Endothelial cell (in vitro differentiated cells): ENCODE results near the gene SCAI. TPM values are rescaled to one million over a fixed set of nuclear protein-coding genes. Genes with fewer than 3 reads are reported as not detected.

Source experiments
- DNase-seq: peaks from one replicate; pipeline ENCODE4 v3.0.0; 2021; ENCODE audit warnings: low spot score
- H3K27ac Mint-ChIP-seq: one replicate; pipeline ENCODE4 v1.8.0; 2021; ENCODE audit warnings: mixed read lengths, inconsistent platforms; ENCODE audit not compliant: unreplicated experiment
- H3K27me3 Mint-ChIP-seq: one replicate; pipeline ENCODE4 v1.8.0; 2021; ENCODE audit warnings: mild to moderate bottlenecking, moderate library complexity, mixed read lengths, inconsistent platforms; ENCODE audit not compliant: unreplicated experiment
- H3K36me3 Mint-ChIP-seq: one replicate; pipeline ENCODE4 v1.8.0; 2021; ENCODE audit warnings: mild to moderate bottlenecking, low read depth, mixed read lengths, inconsistent platforms; ENCODE audit not compliant: unreplicated experiment
- H3K4me1 Mint-ChIP-seq: one replicate; pipeline ENCODE4 v1.8.0; 2021; ENCODE audit warnings: mild to moderate bottlenecking, mixed read lengths, inconsistent platforms; ENCODE audit not compliant: unreplicated experiment
- H3K4me3 Mint-ChIP-seq: one replicate; pipeline ENCODE4 v1.8.0; 2021; ENCODE audit warnings: mild to moderate bottlenecking, mixed read lengths, inconsistent platforms; ENCODE audit not compliant: unreplicated experiment
- H3K9me3 Mint-ChIP-seq: one replicate; pipeline ENCODE4 v1.8.0; 2021; ENCODE audit warnings: mixed read lengths, inconsistent platforms; ENCODE audit not compliant: unreplicated experiment
- total RNA-seq: library from RNA; stranded (reverse); fragmentation: NEBNext Ultra II Directional; extraction: Animal tissue kit (Norgen Biotek cat#: 25700); gene quantifications from one replicate; pipeline ENCODE4 v1.2.1, GENCODE V29; 2021; ENCODE audit not compliant: unreplicated experiment
- TF ChIP-seq, protein P1 (sequence below): fragments of 200-600 bp; sonication (generic); IDR thresholded peaks from one replicate; pipeline ENCODE4 v1.5.0; 2021; ENCODE audit warnings: antibody characterized with exemption; ENCODE audit not compliant: unreplicated experiment

The SCAI gene
- total RNA-seq, 1 donor from 2014 or later: 12.3 TPM

DNA sequence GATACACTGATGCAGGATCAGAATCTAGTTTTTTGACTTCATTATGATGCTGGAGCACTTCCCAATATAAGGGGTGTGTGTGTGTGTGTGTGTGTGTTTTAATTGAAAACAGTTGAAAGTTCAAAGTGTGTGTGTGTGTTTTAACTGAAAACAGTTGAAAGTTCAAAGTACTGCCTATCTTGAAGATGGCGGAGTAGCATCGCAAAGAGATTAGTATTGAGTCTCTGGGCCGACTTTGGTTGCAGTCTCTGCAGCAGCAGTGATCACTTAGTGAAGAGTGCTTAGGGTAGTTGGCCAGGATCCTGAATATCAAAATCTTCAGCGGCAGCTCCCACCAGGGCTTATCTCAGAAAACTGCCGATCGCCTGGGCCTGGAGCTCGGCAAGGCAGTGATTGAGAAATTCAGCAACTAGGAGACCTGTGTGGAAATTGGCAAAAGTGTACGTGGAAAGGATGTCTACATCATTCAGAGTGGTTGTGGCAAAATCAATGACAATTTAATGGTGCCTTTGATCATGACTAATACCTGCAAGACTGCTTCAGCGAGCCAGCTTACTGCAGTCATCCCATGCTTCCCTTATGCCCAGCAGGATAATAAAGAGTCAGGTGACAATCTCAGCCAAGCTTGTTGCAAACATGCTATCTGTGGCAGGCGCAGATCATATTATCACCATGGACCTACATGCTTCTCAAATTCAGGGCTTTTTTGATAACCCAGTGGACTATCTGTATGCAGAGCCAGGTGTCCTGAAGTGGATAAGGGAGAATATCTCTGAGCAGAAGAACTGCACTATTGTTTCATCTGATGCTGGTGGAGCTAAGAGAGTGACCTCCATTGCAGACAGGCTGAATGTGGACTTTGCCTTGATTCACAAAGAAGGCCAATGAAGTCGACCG lies 7.3 kb upstream of the SCAI start:
- Mint-ChIP-seq H3K9me3 (no peaks in the 10 kb centered on the region), H3K4me3 (peak overlapping the region; percentile 73)

DNA sequence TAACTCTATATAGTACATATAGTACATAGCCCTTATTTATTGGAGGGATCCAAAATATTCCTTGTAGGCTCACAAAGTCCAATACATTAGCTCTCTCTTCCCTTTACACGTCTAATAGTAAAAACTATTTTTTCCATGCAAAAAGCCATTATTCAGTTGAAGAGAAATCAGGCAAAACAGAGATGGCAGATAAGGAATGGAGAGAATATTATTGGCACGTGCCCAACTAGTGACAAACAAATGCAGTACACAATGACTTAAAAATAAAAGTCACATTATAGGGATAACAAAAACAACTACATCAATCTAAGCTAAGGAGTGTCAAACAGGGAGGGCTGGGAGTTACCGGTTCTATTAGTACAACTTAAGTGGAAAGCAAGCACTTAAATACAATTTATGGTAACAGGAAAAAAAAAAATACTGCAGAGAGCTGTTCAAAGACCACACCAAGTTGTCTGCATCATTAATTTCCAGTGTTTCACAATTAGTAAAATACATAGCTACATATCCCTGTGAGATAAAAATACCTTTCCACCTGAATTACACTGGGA lies 4.1 kb upstream of the SCAI start:
- Mint-ChIP-seq H3K9me3 (no peaks in the 10 kb centered on the region), H3K27ac (no peak overlapping the region), H3K36me3 (peaks cover 23% of the 10 kb centered on the region), H3K4me3 (no peak overlapping the region), H3K27me3 (peaks cover 6% of the 10 kb centered on the region), H3K4me1 (peaks cover 8% of the 10 kb centered on the region)
- TF ChIP-seq, protein P1, sequence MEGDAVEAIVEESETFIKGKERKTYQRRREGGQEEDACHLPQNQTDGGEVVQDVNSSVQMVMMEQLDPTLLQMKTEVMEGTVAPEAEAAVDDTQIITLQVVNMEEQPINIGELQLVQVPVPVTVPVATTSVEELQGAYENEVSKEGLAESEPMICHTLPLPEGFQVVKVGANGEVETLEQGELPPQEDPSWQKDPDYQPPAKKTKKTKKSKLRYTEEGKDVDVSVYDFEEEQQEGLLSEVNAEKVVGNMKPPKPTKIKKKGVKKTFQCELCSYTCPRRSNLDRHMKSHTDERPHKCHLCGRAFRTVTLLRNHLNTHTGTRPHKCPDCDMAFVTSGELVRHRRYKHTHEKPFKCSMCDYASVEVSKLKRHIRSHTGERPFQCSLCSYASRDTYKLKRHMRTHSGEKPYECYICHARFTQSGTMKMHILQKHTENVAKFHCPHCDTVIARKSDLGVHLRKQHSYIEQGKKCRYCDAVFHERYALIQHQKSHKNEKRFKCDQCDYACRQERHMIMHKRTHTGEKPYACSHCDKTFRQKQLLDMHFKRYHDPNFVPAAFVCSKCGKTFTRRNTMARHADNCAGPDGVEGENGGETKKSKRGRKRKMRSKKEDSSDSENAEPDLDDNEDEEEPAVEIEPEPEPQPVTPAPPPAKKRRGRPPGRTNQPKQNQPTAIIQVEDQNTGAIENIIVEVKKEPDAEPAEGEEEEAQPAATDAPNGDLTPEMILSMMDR: no peak
- no peak for DNase-seq

More for the DNA sequence above, 7.3 kb upstream of the SCAI start:
- DNase-seq: no peak
- Mint-ChIP-seq H3K27ac (no peak overlapping the region), H3K36me3 (peaks cover 27% of the 10 kb centered on the region), H3K27me3 (peaks cover 3% of the 10 kb centered on the region), H3K4me1 (peaks cover 5% of the 10 kb centered on the region)
- TF ChIP-seq, protein P1: no peak

DNA sequence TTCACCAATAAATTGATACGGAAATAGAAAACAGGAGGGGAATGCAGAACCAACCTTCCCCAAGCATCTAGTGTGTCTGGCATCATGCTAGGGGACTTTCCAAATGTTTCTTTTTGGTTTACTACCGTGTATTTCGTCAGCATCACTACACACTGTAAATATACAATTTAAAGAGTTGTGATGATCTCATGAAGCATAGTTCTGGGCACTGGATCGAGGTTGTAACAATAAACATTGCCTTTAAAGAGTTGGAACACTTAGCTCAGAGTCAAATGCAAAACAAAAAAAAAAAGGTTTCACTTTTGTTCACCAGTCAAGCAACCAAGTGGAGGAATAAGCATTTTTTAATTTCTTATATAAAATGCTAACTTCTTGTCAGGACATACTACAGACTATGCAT lies 2.9 kb upstream of the SCAI start:
- H3K4me1 Mint-ChIP-seq: peaks cover 11% of the 10 kb centered on the region
- no peaks in the 10 kb centered on the region for H3K9me3 Mint-ChIP-seq
- no peak overlapping the region for H3K27ac Mint-ChIP-seq
- H3K4me3 Mint-ChIP-seq: no peak overlapping the region
- TF ChIP-seq, protein P1: no peak
- DNase-seq: no peak
- H3K27me3 Mint-ChIP-seq: peaks cover 9% of the 10 kb centered on the region
- H3K36me3 Mint-ChIP-seq: peaks cover 13% of the 10 kb centered on the region

DNA sequence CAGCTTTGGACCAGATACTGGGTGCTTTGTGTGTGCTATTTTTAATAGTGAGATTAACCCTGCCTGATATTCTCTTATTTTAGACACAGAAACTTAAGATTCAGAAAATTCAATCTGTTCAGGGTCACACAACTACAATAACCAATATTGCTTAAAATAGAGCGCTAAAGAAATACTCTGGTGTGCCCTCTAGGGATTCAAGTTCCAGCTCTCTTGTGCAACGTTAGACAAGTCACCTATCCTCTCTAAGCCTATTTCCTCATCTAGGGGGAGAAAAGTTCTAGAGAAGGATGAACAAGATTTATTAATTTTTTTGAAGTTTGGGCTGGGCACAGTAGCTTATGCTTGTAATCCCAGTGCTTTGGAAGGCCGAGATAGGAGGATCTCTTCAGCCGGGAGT lies 2.1 kb upstream of the SCAI start:
- H3K27me3 Mint-ChIP-seq: peaks cover 9% of the 10 kb centered on the region
- no peak for DNase-seq
- TF ChIP-seq, protein P1: no peak
- no peak overlapping the region for H3K4me3 Mint-ChIP-seq
- peaks cover 11% of the 10 kb centered on the region for H3K4me1 Mint-ChIP-seq
- H3K9me3 Mint-ChIP-seq: no peaks in the 10 kb centered on the region
- H3K36me3 Mint-ChIP-seq: peaks cover 7% of the 10 kb centered on the region
- H3K27ac Mint-ChIP-seq: no peak overlapping the region
